IMR-90 (cell line): Measurements from ENCODE around the gene CHRNA10. TPM values are rescaled to one million over a fixed set of nuclear protein-coding genes. Genes with fewer than 3 reads are reported as not detected.

Experiments
- ATAC-seq: fragments of 200-7000 bp; cut with Tn5 transposase; 2 replicates; pipeline ENCODE4 v1.9.1; 2020; ENCODE audit warnings: low read depth, mild to moderate bottlenecking, moderate library complexity
- BruUV-seq: library from RNA; stranded (reverse); fragments of 400-500 nt; replicated peaks from 2 replicates; lab custom pipeline; 2021; lab: Mats Ljungman, UMichigan
- CTCF ChIA-PET: fragments of 300-600 bp; formaldehyde crosslinking; extraction: SDS; loops from one replicate; lab custom pipeline; 2021; ENCODE audit warnings: antibody characterized with exemption; lab: Yijun Ruan, JAX
- POLR2A ChIA-PET: fragments of 300-600 bp; sonication (Branson Sonifier 250); formaldehyde crosslinking; loops from one replicate; lab custom pipeline; 2022; ENCODE audit warnings: antibody characterized with exemption; ENCODE audit not compliant: unreplicated experiment; lab: Charles Lee
- DNase-seq: peaks from one replicate; pipeline ENCODE4 v3.0.0; 2013
- H2AFZ ChIP-seq: replicated peaks from 2 replicates; pipeline ENCODE3; 2013; ENCODE audit warnings: low read length, mild to moderate bottlenecking; ENCODE audit not compliant: poor library complexity
- H2AK5ac ChIP-seq: 2 replicates; pipeline ENCODE4 v1.6.1; 2013; ENCODE audit warnings: low read depth, low read length, inconsistent platforms
- H2AK9ac ChIP-seq: replicated peaks from 2 replicates; pipeline ENCODE3; 2013; ENCODE audit warnings: mild to moderate bottlenecking, low read depth, low read length, moderate library complexity; ENCODE audit not compliant: poor library complexity
- H2BK120ac ChIP-seq: 2 replicates; pipeline ENCODE4 v1.6.1; 2013; ENCODE audit warnings: low read depth, low read length, inconsistent platforms
- H2BK15ac ChIP-seq: 3 replicates; pipeline ENCODE4 v1.6.1; 2013; ENCODE audit warnings: low read depth, low read length, inconsistent platforms
- H2BK20ac ChIP-seq: 2 replicates; pipeline ENCODE4 v1.6.1; 2013; ENCODE audit warnings: low read depth, mild to moderate bottlenecking, inconsistent platforms, low read length, moderate library complexity
- H2BK5ac ChIP-seq: 2 replicates; pipeline ENCODE4 v1.6.1; 2013; ENCODE audit warnings: mild to moderate bottlenecking, low read depth, low read length, inconsistent platforms; ENCODE audit not compliant: poor library complexity, severe bottlenecking
- H3K14ac ChIP-seq: replicated peaks from 2 replicates; pipeline ENCODE4 v1.6.1; 2013; ENCODE audit warnings: low read depth, low read length, inconsistent platforms
- H3K18ac ChIP-seq: 2 replicates; pipeline ENCODE4 v1.6.1; 2013; ENCODE audit warnings: low read depth, low read length, control low read depth
- H3K23ac ChIP-seq: 2 replicates; pipeline ENCODE4 v1.6.1; 2013; ENCODE audit warnings: low read depth, low read length, inconsistent platforms
- H3K27ac ChIP-seq: 2 replicates; pipeline ENCODE4 v1.5.1; 2013; ENCODE audit warnings: mild to moderate bottlenecking, control low read depth, low read length; ENCODE audit not compliant: insufficient read depth
- H3K27me3 ChIP-seq: 2 replicates; pipeline ENCODE4 v1.6.1; 2013; ENCODE audit warnings: low read length; ENCODE audit not compliant: control insufficient read depth, insufficient read depth
- H3K36me3 ChIP-seq: 2 replicates; pipeline ENCODE4 v1.6.1; 2013; ENCODE audit warnings: low read length, mixed read lengths; ENCODE audit not compliant: control insufficient read depth, insufficient read depth
- H3K4ac ChIP-seq: 2 replicates; pipeline ENCODE4 v1.6.1; 2013; ENCODE audit warnings: low read depth, low read length, inconsistent platforms
- H3K4me1 ChIP-seq: 2 replicates; pipeline ENCODE4 v1.6.1; 2013; ENCODE audit warnings: low read length, mixed read lengths; ENCODE audit not compliant: control insufficient read depth, insufficient read depth
- H3K4me2 ChIP-seq: 2 replicates; pipeline ENCODE4 v1.6.1; 2013; ENCODE audit warnings: low read depth, mild to moderate bottlenecking, control low read depth, low read length, moderate library complexity
- H3K4me3 ChIP-seq: 2 replicates; pipeline ENCODE4 v1.5.1; 2013; ENCODE audit warnings: low read depth, mild to moderate bottlenecking, control low read depth, low read length, moderate library complexity; ENCODE audit not compliant: insufficient read depth
- H3K56ac ChIP-seq: 2 replicates; pipeline ENCODE4 v1.6.1; 2013; ENCODE audit warnings: low read length, inconsistent platforms; ENCODE audit not compliant: insufficient read depth; ENCODE audit errors: extremely low read depth
- H3K79me1 ChIP-seq, 2 experiments: 2 replicates each; pipeline ENCODE4 v1.6.1; 2013; ENCODE audit warnings: low read length in 2 of 2, inconsistent platforms in 1 of 2, low read depth in 1 of 2
- H3K9ac ChIP-seq: 2 replicates; pipeline ENCODE4 v1.6.1; 2013; ENCODE audit warnings: low read depth, low read length, control low read depth
- H3K9me1 ChIP-seq: 2 replicates; pipeline ENCODE4 v1.6.1; 2013; ENCODE audit warnings: low read length, inconsistent platforms; ENCODE audit not compliant: insufficient read depth
- H3K9me3 ChIP-seq: 2 replicates; pipeline ENCODE4 v1.6.1; 2013; ENCODE audit warnings: low read length; ENCODE audit not compliant: control insufficient read depth, insufficient read depth
- H4K20me1 ChIP-seq: 2 replicates; pipeline ENCODE4 v1.6.1; 2013; ENCODE audit warnings: low read length, inconsistent platforms; ENCODE audit not compliant: insufficient read depth
- H4K5ac ChIP-seq: 2 replicates; pipeline ENCODE4 v1.6.1; 2013; ENCODE audit warnings: mild to moderate bottlenecking, low read depth, low read length, control low read depth
- H4K8ac ChIP-seq, 2 experiments: 2 replicates each; pipeline ENCODE4 v1.6.1; 2013; ENCODE audit warnings: low read depth in 2 of 2, low read length in 2 of 2, control low read depth in 1 of 2, inconsistent platforms in 1 of 2
- H4K91ac ChIP-seq: 2 replicates; pipeline ENCODE4 v1.6.1; 2013; ENCODE audit warnings: low read depth, low read length, inconsistent platforms; ENCODE audit not compliant: insufficient read depth
- BHLHE40 ChIP-seq: fragments of 150-350 bp; IDR thresholded peaks from 2 replicates; pipeline ENCODE4 v1.6.1; 2016; ENCODE audit warnings: mild to moderate bottlenecking, low read depth, low read length
- CEBPB ChIP-seq: IDR thresholded peaks from 2 replicates; pipeline ENCODE4 v1.6.1; 2012; ENCODE audit warnings: low read depth, low read length, improper control_type of control experiment
- CHD1 ChIP-seq: IDR thresholded peaks from 2 replicates; pipeline ENCODE4 v1.6.1; 2012; ENCODE audit warnings: low read depth, low read length, improper control_type of control experiment
- MAFK ChIP-seq: IDR thresholded peaks from 2 replicates; pipeline ENCODE4 v1.6.1; 2012; ENCODE audit warnings: low read depth, low read length, improper control_type of control experiment
- MXI1 ChIP-seq: IDR thresholded peaks from 2 replicates; pipeline ENCODE4 v1.6.1; 2012; ENCODE audit warnings: low read depth, mild to moderate bottlenecking, low read length, moderate library complexity, borderline replicate concordance
- NFE2L2 ChIP-seq: fragments of 150-350 bp; IDR thresholded peaks from 2 replicates; pipeline ENCODE4 v1.6.1; 2016; ENCODE audit warnings: low read depth, mild to moderate bottlenecking, low read length
- POLR2A ChIP-seq: IDR thresholded peaks from 2 replicates; pipeline ENCODE4 v1.6.1; 2012; ENCODE audit warnings: mild to moderate bottlenecking, low read depth, low read length
- RAD21 ChIP-seq: IDR thresholded peaks from 2 replicates; pipeline ENCODE4 v1.6.1; 2012; ENCODE audit warnings: low read length, improper control_type of control experiment
- RCOR1 ChIP-seq: IDR thresholded peaks from 2 replicates; pipeline ENCODE4 v1.6.1; 2012; ENCODE audit warnings: mild to moderate bottlenecking, low read length, improper control_type of control experiment; ENCODE audit not compliant: insufficient replicate concordance
- SMC3 ChIP-seq: fragments of 150-350 bp; IDR thresholded peaks from 2 replicates; pipeline ENCODE4 v1.6.1; 2016; ENCODE audit warnings: low read depth, mild to moderate bottlenecking, antibody characterized with exemption, low read length, moderate library complexity
- WGBS, 2 experiments: methylation state at CpG; one replicate each; pipeline versions ENCODE4 v1.1.5 to v1.1.7; 2013; ENCODE audit warnings: missing lambda C conversion rate in 2 of 2; ENCODE audit not compliant: insufficient read length in 1 of 2; ENCODE audit errors: extremely low coverage in 2 of 2; 5-methylcytosine and 5-hydroxymethylcytosine counted together
- dilution Hi-C: fragments of 300-500 bp; cut with HindIII; formaldehyde crosslinking; loops from one replicate; pipeline ENCODE4 v1.14.3; 2018; ENCODE audit warnings: low sequenced_read_pairs; ENCODE audit not compliant: unreplicated experiment
- in situ Hi-C: fragments of 300-500 bp; cut with MboI; formaldehyde crosslinking; loops from 3 replicates; pipeline ENCODE4 v1.14.3; 2019; ENCODE audit warnings: low sequenced_read_pairs, inconsistent platforms, mixed read lengths
- intact Hi-C: fragments of 100-400 bp; cut with micrococcal nuclease; formaldehyde crosslinking; loops from 2 replicates; pipeline ENCODE4 v1.10.0; 2022
- polyA plus RNA-seq, 3 experiments: library from polyadenylated mRNA; depleted of rRNA; stranded (reverse); fragments of >200 nt; gene quantifications; 2 replicates each; pipeline ENCODE4 v1.2.3, GENCODE V29; 2012; ENCODE audit warnings: low replicate concordance in 1 of 3
- total RNA-seq: library from RNA; depleted of rRNA; stranded (reverse); fragments of >200 nt; gene quantifications from 2 replicates; pipeline ENCODE4 v1.2.3, GENCODE V29; 2012
- TF ChIP-seq, protein P1 (sequence below): conservative IDR thresholded peaks from 2 replicates; pipeline ENCODE4 v1.5.1; 2012; ENCODE audit warnings: mild to moderate bottlenecking, low read depth, low read length, improper control_type of control experiment
- TF ChIP-seq, protein P2 (sequence below): fragments of 150-350 bp; IDR thresholded peaks from 2 replicates; pipeline ENCODE4 v1.6.1; 2017; ENCODE audit warnings: mild to moderate bottlenecking, antibody characterized with exemption, low read length, low read depth
- TF ChIP-seq, protein P3 (sequence below): fragments of 150-350 bp; IDR thresholded peaks from 2 replicates; pipeline ENCODE4 v1.6.1; 2016; ENCODE audit warnings: low read depth, mild to moderate bottlenecking, low read length, moderate library complexity, borderline replicate concordance

CHRNA10 gene
- total and polyA plus RNA-seq, 2 of the 4 experiments (the other 2 are of a cell fraction): 0.36 to 0.79 TPM

DNA sequence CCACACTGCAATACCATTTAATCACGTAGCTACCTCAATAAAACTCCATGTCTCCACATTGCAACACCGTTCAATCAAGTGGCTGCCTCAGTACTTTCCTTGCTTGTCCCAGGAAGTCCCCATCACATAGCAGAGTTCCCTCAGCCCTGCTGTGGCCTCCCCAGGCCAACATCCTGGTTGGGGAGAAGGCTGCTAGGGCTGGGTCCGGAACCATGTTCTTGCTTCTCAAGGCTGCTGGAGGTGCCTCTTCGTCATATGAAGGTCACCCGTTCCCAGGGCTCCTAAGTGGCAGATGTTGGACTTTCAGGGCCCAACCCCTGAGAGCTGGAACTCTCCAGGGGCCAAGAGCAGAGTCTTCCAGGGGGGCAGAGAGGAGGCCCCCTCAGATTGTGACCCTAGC, 32.7 kb downstream of the CHRNA10 start:
- Histone ChIP-seq H3K4me1 (peaks cover 3% of the 10 kb centered on the region), H3K9me1 (no peaks in the 10 kb centered on the region), H2AFZ (no peak overlapping the region), H3K36me3 (no peaks in the 10 kb centered on the region), H2BK120ac (no peak overlapping the region), H4K5ac (no peak overlapping the region), H3K9me3 (no peaks in the 10 kb centered on the region), H3K9ac (no peak overlapping the region), H3K23ac (no peak overlapping the region), H4K91ac (no peak overlapping the region), H2BK20ac (no peak overlapping the region), H3K4me3 (no peak overlapping the region), H2AK5ac (no peak overlapping the region), H3K27me3 (peaks cover 58% of the 10 kb centered on the region), H3K4me2 (no peak overlapping the region), H3K4ac (no peak overlapping the region), H3K79me1 (no peaks in the 10 kb centered on the region), H2BK15ac (no peak overlapping the region), H3K14ac (no peak overlapping the region), H3K18ac (no peak overlapping the region), H3K56ac (no peak overlapping the region), H2BK5ac (no peak overlapping the region), H2AK9ac (peak overlapping the region; percentile 23), H3K27ac (no peak overlapping the region), H4K20me1 (no peaks in the 10 kb centered on the region), H4K8ac (no peak overlapping the region)
- DNase-seq (no peak), ATAC-seq (no peak)
- in situ Hi-C loops (no loop called here), dilution Hi-C loops (no loop called here), intact Hi-C loops (no loop called here)
- ChIA-PET CTCF (no interaction called here), POLR2A (no interaction called here)
- no TSS peak for BruUV-seq
- TF ChIP-seq, protein P1, sequence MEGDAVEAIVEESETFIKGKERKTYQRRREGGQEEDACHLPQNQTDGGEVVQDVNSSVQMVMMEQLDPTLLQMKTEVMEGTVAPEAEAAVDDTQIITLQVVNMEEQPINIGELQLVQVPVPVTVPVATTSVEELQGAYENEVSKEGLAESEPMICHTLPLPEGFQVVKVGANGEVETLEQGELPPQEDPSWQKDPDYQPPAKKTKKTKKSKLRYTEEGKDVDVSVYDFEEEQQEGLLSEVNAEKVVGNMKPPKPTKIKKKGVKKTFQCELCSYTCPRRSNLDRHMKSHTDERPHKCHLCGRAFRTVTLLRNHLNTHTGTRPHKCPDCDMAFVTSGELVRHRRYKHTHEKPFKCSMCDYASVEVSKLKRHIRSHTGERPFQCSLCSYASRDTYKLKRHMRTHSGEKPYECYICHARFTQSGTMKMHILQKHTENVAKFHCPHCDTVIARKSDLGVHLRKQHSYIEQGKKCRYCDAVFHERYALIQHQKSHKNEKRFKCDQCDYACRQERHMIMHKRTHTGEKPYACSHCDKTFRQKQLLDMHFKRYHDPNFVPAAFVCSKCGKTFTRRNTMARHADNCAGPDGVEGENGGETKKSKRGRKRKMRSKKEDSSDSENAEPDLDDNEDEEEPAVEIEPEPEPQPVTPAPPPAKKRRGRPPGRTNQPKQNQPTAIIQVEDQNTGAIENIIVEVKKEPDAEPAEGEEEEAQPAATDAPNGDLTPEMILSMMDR: no peak
- TF ChIP-seq, protein P2, sequence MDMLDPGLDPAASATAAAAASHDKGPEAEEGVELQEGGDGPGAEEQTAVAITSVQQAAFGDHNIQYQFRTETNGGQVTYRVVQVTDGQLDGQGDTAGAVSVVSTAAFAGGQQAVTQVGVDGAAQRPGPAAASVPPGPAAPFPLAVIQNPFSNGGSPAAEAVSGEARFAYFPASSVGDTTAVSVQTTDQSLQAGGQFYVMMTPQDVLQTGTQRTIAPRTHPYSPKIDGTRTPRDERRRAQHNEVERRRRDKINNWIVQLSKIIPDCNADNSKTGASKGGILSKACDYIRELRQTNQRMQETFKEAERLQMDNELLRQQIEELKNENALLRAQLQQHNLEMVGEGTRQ: no peak
- TF ChIP-seq SMC3 (no peak), MXI1 (no peak), MAFK (no peak), BHLHE40 (no peak), CEBPB (no peak), NFE2L2 (no peak), RAD21 (no peak), RCOR1 (no peak), POLR2A (no peak), CHD1 (no peak)
- TF ChIP-seq, protein P3, sequence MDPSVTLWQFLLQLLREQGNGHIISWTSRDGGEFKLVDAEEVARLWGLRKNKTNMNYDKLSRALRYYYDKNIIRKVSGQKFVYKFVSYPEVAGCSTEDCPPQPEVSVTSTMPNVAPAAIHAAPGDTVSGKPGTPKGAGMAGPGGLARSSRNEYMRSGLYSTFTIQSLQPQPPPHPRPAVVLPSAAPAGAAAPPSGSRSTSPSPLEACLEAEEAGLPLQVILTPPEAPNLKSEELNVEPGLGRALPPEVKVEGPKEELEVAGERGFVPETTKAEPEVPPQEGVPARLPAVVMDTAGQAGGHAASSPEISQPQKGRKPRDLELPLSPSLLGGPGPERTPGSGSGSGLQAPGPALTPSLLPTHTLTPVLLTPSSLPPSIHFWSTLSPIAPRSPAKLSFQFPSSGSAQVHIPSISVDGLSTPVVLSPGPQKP: no peak
- 67% methylated on average over 4 of the region's 5 CpGs; no CpG with 5 or more reads in 1 of the 2 experiments for WGBS, 2 experiments
